Tibial nerve (tissue), 4 donors: ENCODE results near the gene CLMP. TPM values are rescaled to one million over a fixed set of nuclear protein-coding genes. Genes with fewer than 3 reads are reported as not detected.

Source experiments
- DNase-seq, 2 donors: peaks; one replicate each; pipeline ENCODE4 v3.0.0-alpha.2; 2019; ENCODE audit warnings: low spot score in 2 of 2
- H3K27ac ChIP-seq, 4 donors: fragments of 200-600 bp; sonication (generic) in 3 of 4; one replicate each; pipeline ENCODE4 v1.5.1; 2017 to 2019; ENCODE audit warnings: mild to moderate bottlenecking in 1 of 4
- H3K27me3 ChIP-seq, 2 donors: fragments of 200-600 bp; sonication (generic) in 1 of 2; one replicate each; pipeline versions ENCODE4 v1.5.1 to v1.6.0; 2017 to 2019
- H3K36me3 ChIP-seq, 3 donors: fragments of 200-600 bp; sonication (generic); one replicate each; pipeline ENCODE4 v1.5.1; 2018 to 2019
- H3K4me1 ChIP-seq, 4 donors: fragments of 200-600 bp; sonication (generic) in 3 of 4; one replicate each; pipeline ENCODE4 v1.5.1; 2017 to 2019
- H3K4me3 ChIP-seq, 4 donors: fragments of 200-600 bp; sonication (generic) in 3 of 4; one replicate each; pipeline ENCODE4 v1.5.1; 2017 to 2019; ENCODE audit warnings: mild to moderate bottlenecking in 1 of 4, moderate library complexity in 1 of 4
- H3K9me3 ChIP-seq, 4 donors: fragments of 200-600 bp; sonication (generic) in 3 of 4; one replicate each; pipeline ENCODE4 v1.5.1; 2017 to 2019
- EP300 ChIP-seq, 2 donors: sonication (generic); formaldehyde crosslinking; IDR thresholded peaks; one replicate each; pipeline ENCODE4 v1.6.1; 2017; ENCODE audit warnings: antibody characterized with exemption in 2 of 2, mild to moderate bottlenecking in 1 of 2
- POLR2A ChIP-seq, 2 donors: fragments of 450-650 bp; IDR thresholded peaks; one replicate each; pipeline ENCODE4 v1.6.1; 2017; ENCODE audit warnings: antibody characterized with exemption in 2 of 2, mild to moderate bottlenecking in 2 of 2, moderate library complexity in 2 of 2
- WGBS, 2 donors: methylation state at CpG; one replicate each; pipeline ENCODE4 v1.1.5; 2018; 5-methylcytosine and 5-hydroxymethylcytosine counted together
- total RNA-seq, 4 donors: library from RNA; depleted of rRNA; stranded (reverse); fragments of >200 nt; gene quantifications; one replicate each; pipeline ENCODE4 v1.1.0, GENCODE V29; 2016
- TF ChIP-seq, protein P1 (sequence below), 5 experiments: fragments of 200-600 bp in 3 of 5; fragments of 450-650 bp in 2 of 5; sonication (generic) in 3 of 5; IDR thresholded peaks; one replicate each; pipeline ENCODE4 v1.5.1; 2016 to 2019; ENCODE audit warnings: antibody characterized with exemption in 5 of 5, mild to moderate bottlenecking in 3 of 5, moderate library complexity in 2 of 5

Gene CLMP
- total RNA-seq, 4 donors from 2014 or later = 82.5 to 98.6 (median 89.7) TPM

- H3K27ac ChIP-seq = no peak overlapping the region
- H3K9me3 ChIP-seq = no peaks in the 10 kb centered on the region
- no peak for DNase-seq
- WGBS, 2 donors = 93 to 98% methylated on average over 6 of the region's 6 CpGs
- H3K36me3 ChIP-seq = no peaks in the 10 kb centered on the region
- peaks cover 0 to 2% (median 0%) of the 10 kb centered on the region in 4 donors for H3K4me1 ChIP-seq
- no peaks in the 10 kb centered on the region for H3K27me3 ChIP-seq
- TF ChIP-seq POLR2A (IDR thresholded peaks at IDR 0.05) = no peak
- TF ChIP-seq EP300 (IDR thresholded peaks at IDR 0.05) = no peak
- TF ChIP-seq, protein P1, sequence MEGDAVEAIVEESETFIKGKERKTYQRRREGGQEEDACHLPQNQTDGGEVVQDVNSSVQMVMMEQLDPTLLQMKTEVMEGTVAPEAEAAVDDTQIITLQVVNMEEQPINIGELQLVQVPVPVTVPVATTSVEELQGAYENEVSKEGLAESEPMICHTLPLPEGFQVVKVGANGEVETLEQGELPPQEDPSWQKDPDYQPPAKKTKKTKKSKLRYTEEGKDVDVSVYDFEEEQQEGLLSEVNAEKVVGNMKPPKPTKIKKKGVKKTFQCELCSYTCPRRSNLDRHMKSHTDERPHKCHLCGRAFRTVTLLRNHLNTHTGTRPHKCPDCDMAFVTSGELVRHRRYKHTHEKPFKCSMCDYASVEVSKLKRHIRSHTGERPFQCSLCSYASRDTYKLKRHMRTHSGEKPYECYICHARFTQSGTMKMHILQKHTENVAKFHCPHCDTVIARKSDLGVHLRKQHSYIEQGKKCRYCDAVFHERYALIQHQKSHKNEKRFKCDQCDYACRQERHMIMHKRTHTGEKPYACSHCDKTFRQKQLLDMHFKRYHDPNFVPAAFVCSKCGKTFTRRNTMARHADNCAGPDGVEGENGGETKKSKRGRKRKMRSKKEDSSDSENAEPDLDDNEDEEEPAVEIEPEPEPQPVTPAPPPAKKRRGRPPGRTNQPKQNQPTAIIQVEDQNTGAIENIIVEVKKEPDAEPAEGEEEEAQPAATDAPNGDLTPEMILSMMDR (IDR thresholded peaks at IDR 0.05) = no peak
- H3K4me3 ChIP-seq = no peak overlapping the region
Measured at GRCh38 chr11:123150882-123151281, 44.2 kb downstream of the CLMP start.

DNA sequence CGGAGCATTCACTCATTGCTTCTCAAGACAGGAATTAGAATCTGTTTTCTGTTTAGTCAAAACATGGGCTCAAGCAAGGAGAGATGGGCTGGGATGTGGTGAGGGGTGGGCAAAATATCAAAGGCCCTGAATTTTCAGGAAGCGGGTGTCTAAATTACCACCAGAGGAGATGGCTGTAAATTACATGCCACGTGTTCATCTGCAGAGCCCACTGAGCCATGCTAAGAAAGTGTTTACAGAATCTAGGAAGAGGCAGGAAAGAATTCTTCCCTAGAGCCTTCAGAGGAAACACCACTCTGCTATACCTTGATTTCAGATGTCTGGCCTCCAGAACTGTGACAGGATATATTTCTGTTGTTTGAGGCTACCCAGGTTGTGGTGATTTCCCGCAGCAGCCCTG is 46.1 kb downstream of the CLMP start:
- 81 to 84% methylated on average over 4 of the region's 4 CpGs for WGBS, 2 donors
- H3K4me3 ChIP-seq = no peak overlapping the region
- H3K4me1 ChIP-seq = peaks cover 0 to 11% (median 2%) of the 10 kb centered on the region in 4 donors
- DNase-seq = no peak
- H3K36me3 ChIP-seq = no peaks in the 10 kb centered on the region
- H3K27ac ChIP-seq = no peak overlapping the region
- no peak for TF ChIP-seq EP300 (IDR thresholded peaks at IDR 0.05)
- TF ChIP-seq, protein P1 (IDR thresholded peaks at IDR 0.05) = no peak
- TF ChIP-seq POLR2A (IDR thresholded peaks at IDR 0.05) = no peak
- no peaks in the 10 kb centered on the region for H3K27me3 ChIP-seq
- H3K9me3 ChIP-seq = no peaks in the 10 kb centered on the region

DNA sequence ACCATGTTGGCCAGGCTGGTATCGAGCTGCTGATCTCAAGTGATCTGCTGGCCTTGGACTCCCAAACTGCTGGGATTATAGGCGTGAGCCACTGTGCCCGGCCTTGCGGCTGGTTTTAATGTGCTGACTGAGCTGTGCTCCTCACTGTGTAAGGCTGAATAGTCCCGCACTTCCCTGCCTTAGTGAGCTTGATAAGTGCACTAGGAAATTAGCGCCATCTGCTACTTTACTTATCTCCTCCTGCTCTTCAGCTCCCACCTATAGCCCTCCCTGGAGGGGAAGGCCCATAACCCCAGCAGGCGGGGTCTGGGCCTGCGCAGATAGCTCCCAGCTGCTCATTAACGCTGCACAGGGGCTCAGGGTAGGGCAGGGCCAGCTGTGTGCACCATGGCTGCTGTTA is 49.4 kb downstream of the CLMP start:
- no peak overlapping the region for H3K4me3 ChIP-seq
- no peak for DNase-seq
- H3K27ac ChIP-seq = peak overlapping the region in 1 of 4 donors; percentile 12
- H3K36me3 ChIP-seq = no peaks in the 10 kb centered on the region
- H3K4me1 ChIP-seq = peaks cover 0 to 11% (median 2%) of the 10 kb centered on the region in 4 donors
- TF ChIP-seq, protein P1 (IDR thresholded peaks at IDR 0.05) = no peak
- TF ChIP-seq POLR2A (IDR thresholded peaks at IDR 0.05) = no peak
- TF ChIP-seq EP300 (IDR thresholded peaks at IDR 0.05) = no peak
- 45 to 60% methylated on average over 9 of the region's 9 CpGs for WGBS, 2 donors
- H3K27me3 ChIP-seq = no peaks in the 10 kb centered on the region
- H3K9me3 ChIP-seq = no peaks in the 10 kb centered on the region

- Histone ChIP-seq H3K27me3 (no peaks in the 10 kb centered on the region), H3K9me3 (no peaks in the 10 kb centered on the region), H3K27ac (no peak overlapping the region), H3K4me3 (no peak overlapping the region), H3K4me1 (peaks cover 0 to 11% (median 2%) of the 10 kb centered on the region in 4 donors), H3K36me3 (no peaks in the 10 kb centered on the region)
- 42% methylated on average over 13 of the region's 13 CpGs for WGBS, 2 donors
- no peak for TF ChIP-seq POLR2A (IDR thresholded peaks at IDR 0.05)
- TF ChIP-seq, protein P1 (IDR thresholded peaks at IDR 0.05) = no peak
- peak in 1 of 2 donors; percentile 39 for TF ChIP-seq EP300 (IDR thresholded peaks at IDR 0.05)
- peak in 1 of 2 donors; percentile 38 for DNase-seq
Measured at GRCh38 chr11:123145220-123145619, 49.8 kb downstream of the CLMP start.

GRCh38 chr11:123144707-123145106 is 50.3 kb downstream of the CLMP start:
- H3K4me1 ChIP-seq = peaks cover 0 to 11% (median 2%) of the 10 kb centered on the region in 4 donors
- H3K27me3 ChIP-seq = no peaks in the 10 kb centered on the region
- no peaks in the 10 kb centered on the region for H3K36me3 ChIP-seq
- H3K4me3 ChIP-seq = no peak overlapping the region
- no peak for TF ChIP-seq EP300 (IDR thresholded peaks at IDR 0.05)
- TF ChIP-seq POLR2A (IDR thresholded peaks at IDR 0.05) = no peak
- TF ChIP-seq, protein P1 (IDR thresholded peaks at IDR 0.05) = no peak
- no peak for DNase-seq
- H3K27ac ChIP-seq = no peak overlapping the region
- 71 to 73% methylated on average over 3 of the region's 3 CpGs for WGBS, 2 donors
- H3K9me3 ChIP-seq = no peaks in the 10 kb centered on the region
